Loucy (cell line): Measurements from ENCODE around the gene USP19.
A peak's percentile ranks its signal among the peaks of the same experiment; 100 is the strongest.

Experiments used
- H2AFZ ChIP-seq: fragments of 200-600 bp; sonication (generic); 2 replicates; pipeline ENCODE4 v1.6.0; 2016; ENCODE audit warnings: antibody characterized with exemption, mild to moderate bottlenecking, low read length, moderate library complexity
- H3F3A ChIP-seq: fragments of 200-600 bp; 2 replicates; pipeline ENCODE4 v1.6.0; 2016; ENCODE audit warnings: antibody characterized with exemption, low read depth, mild to moderate bottlenecking
- H3K27me3 ChIP-seq: fragments of 200-600 bp; sonication (generic); 2 replicates; pipeline ENCODE4 v1.6.1; 2014; ENCODE audit warnings: low read length, mild to moderate bottlenecking; ENCODE audit not compliant: insufficient read depth, poor library complexity, severe bottlenecking
- H3K36me3 ChIP-seq: fragments of 200-600 bp; sonication (generic); 2 replicates; pipeline ENCODE4 v1.6.1; 2016; ENCODE audit warnings: low read length; ENCODE audit not compliant: insufficient read depth
- H3K4me1 ChIP-seq: fragments of 200-600 bp; sonication (generic); 2 replicates; pipeline ENCODE4 v1.5.1; 2014; ENCODE audit warnings: low read length, mild to moderate bottlenecking; ENCODE audit not compliant: insufficient read depth, poor library complexity, severe bottlenecking
- H3K4me2 ChIP-seq: fragments of 200-600 bp; sonication (generic); 2 replicates; pipeline ENCODE4 v1.6.0; 2014; ENCODE audit warnings: antibody characterized with exemption, low read length, low read depth, mild to moderate bottlenecking; ENCODE audit not compliant: poor library complexity, severe bottlenecking
- H3K4me3 ChIP-seq: fragments of 200-600 bp; sonication (generic); 2 replicates; pipeline ENCODE4 v1.5.1; 2014; ENCODE audit warnings: low read length, mild to moderate bottlenecking, mixed read lengths; ENCODE audit not compliant: poor library complexity, severe bottlenecking
- H3K79me2 ChIP-seq: fragments of 200-600 bp; sonication (generic); 2 replicates; pipeline ENCODE4 v1.6.1; 2014; ENCODE audit warnings: low read length; ENCODE audit not compliant: insufficient read depth
- H3K9ac ChIP-seq: fragments of 200-600 bp; sonication (generic); 2 replicates; pipeline ENCODE4 v1.6.0; 2014; ENCODE audit warnings: mild to moderate bottlenecking, low read depth, low read length, moderate library complexity; ENCODE audit not compliant: poor library complexity, severe bottlenecking
- H3K9me2 ChIP-seq: fragments of 200-600 bp; sonication (generic); replicated peaks from 2 replicates; pipeline ENCODE4 v1.6.1; 2016; ENCODE audit warnings: low read depth, low read length, mixed read lengths
- H3K9me3 ChIP-seq: fragments of 200-600 bp; sonication (generic); 2 replicates; pipeline ENCODE4 v1.6.1; 2014; ENCODE audit warnings: mild to moderate bottlenecking, antibody characterized with exemption, low read length, low read depth; ENCODE audit not compliant: insufficient read depth
- H4K20me1 ChIP-seq: fragments of 200-600 bp; sonication (generic); 2 replicates; pipeline ENCODE4 v1.6.0; 2014; ENCODE audit warnings: antibody characterized with exemption, low read length, mild to moderate bottlenecking; ENCODE audit not compliant: insufficient read depth, poor library complexity, severe bottlenecking
- CTCF ChIP-seq: fragments of 200-600 bp; sonication (generic); conservative IDR thresholded peaks from 2 replicates; pipeline ENCODE4 v1.5.1; 2014; ENCODE audit warnings: mild to moderate bottlenecking, antibody characterized with exemption, low read length
- EZH2phosphoT487 ChIP-seq: fragments of 200-600 bp; IDR thresholded peaks from 2 replicates; pipeline ENCODE4 v1.6.1; 2018; ENCODE audit warnings: antibody characterized with exemption, mild to moderate bottlenecking, moderate library complexity, borderline replicate concordance

The USP19 gene

GRCh38 chr3:49135499-49135898, 14.9 kb upstream of the USP19 start:
- H3K4me1 ChIP-seq: no peaks in the 10 kb centered on the region
- no peaks in the 10 kb centered on the region for H3K79me2 ChIP-seq
- no peaks in the 10 kb centered on the region for H3F3A ChIP-seq
- H3K9ac ChIP-seq: no peak overlapping the region
- H3K4me2 ChIP-seq: no peak overlapping the region
- H3K27me3 ChIP-seq: no peaks in the 10 kb centered on the region
- H3K9me3 ChIP-seq: no peaks in the 10 kb centered on the region
- H2AFZ ChIP-seq: no peak overlapping the region
- no peaks in the 10 kb centered on the region for H3K9me2 ChIP-seq
- no peaks in the 10 kb centered on the region for H4K20me1 ChIP-seq
- no peak overlapping the region for H3K4me3 ChIP-seq
- no peaks in the 10 kb centered on the region for H3K36me3 ChIP-seq
- TF ChIP-seq CTCF (no peak), EZH2phosphoT487 (no peak)

- no peaks in the 10 kb centered on the region for H3K9me3 ChIP-seq
- no peak overlapping the region for H3K9ac ChIP-seq
- H3K4me2 ChIP-seq: no peak overlapping the region
- H3K9me2 ChIP-seq: no peaks in the 10 kb centered on the region
- no peaks in the 10 kb centered on the region for H3K36me3 ChIP-seq
- no peaks in the 10 kb centered on the region for H3K27me3 ChIP-seq
- no peaks in the 10 kb centered on the region for H3K4me1 ChIP-seq
- no peaks in the 10 kb centered on the region for H3K79me2 ChIP-seq
- peak; percentile 38 for TF ChIP-seq CTCF
- TF ChIP-seq EZH2phosphoT487: no peak
- no peak overlapping the region for H2AFZ ChIP-seq
- no peak overlapping the region for H3K4me3 ChIP-seq
- no peaks in the 10 kb centered on the region for H3F3A ChIP-seq
- no peaks in the 10 kb centered on the region for H4K20me1 ChIP-seq
Observed at GRCh38 chr3:49134471-49135265, 14.0 kb upstream of the USP19 start.

GRCh38 chr3:49133226-49133951, 12.8 kb upstream of the USP19 start:
- Histone ChIP-seq H2AFZ (no peak overlapping the region), H3K9me2 (no peaks in the 10 kb centered on the region), H3K79me2 (no peaks in the 10 kb centered on the region), H3K4me1 (no peaks in the 10 kb centered on the region), H3K27me3 (no peaks in the 10 kb centered on the region), H3F3A (no peaks in the 10 kb centered on the region), H3K4me3 (no peak overlapping the region), H3K9ac (no peak overlapping the region), H3K9me3 (no peaks in the 10 kb centered on the region), H3K36me3 (no peaks in the 10 kb centered on the region), H3K4me2 (no peak overlapping the region), H4K20me1 (no peaks in the 10 kb centered on the region)
- TF ChIP-seq CTCF (no peak), EZH2phosphoT487 (no peak)
